K562 (cell line): ENCODE measurements around the gene DCUN1D3. TPM values are rescaled to one million over a fixed set of nuclear protein-coding genes. Genes with fewer than 3 reads are reported as not detected.
A peak's percentile ranks its signal among the peaks of the same experiment; 100 is the strongest.

Experiments used
- ARID1B ChIP-seq: fragments of 450-650 bp; IDR thresholded peaks from 2 replicates; pipeline ENCODE4 v1.6.1; 2016; ENCODE audit warnings: antibody characterized with exemption, mild to moderate bottlenecking, inconsistent platforms
- ATF4 ChIP-seq: fragments of 450-650 bp; formaldehyde crosslinking; IDR thresholded peaks from 2 replicates; pipeline ENCODE4 v1.4.0; 2022; ENCODE audit warnings: mild to moderate bottlenecking, moderate library complexity
- BRD4 ChIP-seq: fragments of 200-600 bp; sonication (generic); IDR thresholded peaks from 2 replicates; pipeline ENCODE4 v1.6.1; 2017; ENCODE audit warnings: inconsistent platforms
- CUX1 ChIP-seq: fragments of 200-800 bp; sonication (Bioruptor generic); IDR thresholded peaks from 2 replicates; pipeline ENCODE4 v1.6.1; 2016; ENCODE audit warnings: missing genetic modification characterization, missing compliant biosample characterization
- EP300 ChIP-seq: IDR thresholded peaks from 2 replicates; pipeline ENCODE4 v1.6.1; 2012; ENCODE audit warnings: low read length, improper control_type of control experiment
- HDAC3 ChIP-seq: fragments of 450-650 bp; IDR thresholded peaks from 2 replicates; pipeline ENCODE4 v1.6.1; 2018; ENCODE audit warnings: borderline replicate concordance, mild to moderate bottlenecking, moderate library complexity; ENCODE audit not compliant: partially characterized antibody
- HDAC8 ChIP-seq: fragments of 450-650 bp; IDR thresholded peaks from 2 replicates; pipeline ENCODE4 v1.6.1; 2016; ENCODE audit warnings: mild to moderate bottlenecking, missing genetic modification characterization, moderate library complexity, missing compliant biosample characterization
- NFIC ChIP-seq: fragments of 450-650 bp; IDR thresholded peaks from 2 replicates; pipeline ENCODE4 v1.6.1; 2017; ENCODE audit warnings: mild to moderate bottlenecking, inconsistent platforms
- ZC3H8 ChIP-seq: fragments of 450-650 bp; IDR thresholded peaks from 2 replicates; pipeline ENCODE4 v1.6.1; 2017
- ZNF512 ChIP-seq: IDR thresholded peaks from 2 replicates; pipeline ENCODE4 v1.6.1; 2016; ENCODE audit warnings: missing genetic modification characterization, missing compliant biosample characterization
- polyA plus RNA-seq, 8 experiments: library from polyadenylated mRNA; depleted of rRNA in 4 of 8; stranded (reverse) in 5 of 8; unstranded in 3 of 8; fragments of >200 nt; fragmentation: Nextera tagmentation in 2 of 8; fragmentation: Illumina TruSeq in 1 of 8; extraction: Ambion mirVana in 2 of 8; extraction: Trizol in 1 of 8; gene quantifications; 2 replicates each; pipeline versions ENCODE4 v1.2.1 to v1.2.3, GENCODE V29; 2011 to 2014; ENCODE audit warnings: inconsistent platforms in 1 of 8, missing spikeins in 1 of 8
- total RNA-seq, 7 experiments: library from RNA; depleted of rRNA in 6 of 7; stranded (reverse); fragments of >200 nt in 6 of 7; fragmentation: Illumina TruSeq in 2 of 7; extraction: Trizol in 2 of 7; gene quantifications; 2 replicates each; pipeline versions ENCODE4 v1.2.1 to v1.2.3, GENCODE V29; 2011 to 2021; ENCODE audit warnings: low replicate concordance in 1 of 7
- TF ChIP-seq, protein P1 (sequence below): fragments of 250-450 bp; sonication (Bioruptor Pico); IDR thresholded peaks from 2 replicates; pipeline ENCODE4 v1.5.0; 2021; ENCODE audit warnings: mild to moderate bottlenecking, moderate library complexity
- TF ChIP-seq, protein P2 (sequence below): fragments of 450-650 bp; IDR thresholded peaks from 2 replicates; pipeline ENCODE4 v1.7.0; 2016; ENCODE audit warnings: borderline replicate concordance

The DCUN1D3 gene
- total and polyA plus RNA-seq, 9 of the 15 experiments (the other 6 are each of a cell fraction or from before 2014, with no cell fraction given), result 1.0 to 4.7 (median 2.2) TPM

- peak; percentile 16; the same call in 1 of the 2 replicates for TF ChIP-seq CUX1 (CRISPR knock-in tag)
- no peak for TF ChIP-seq ZC3H8
- no peak for TF ChIP-seq ATF4 (CRISPR knock-in tag)
- TF ChIP-seq, protein P1, sequence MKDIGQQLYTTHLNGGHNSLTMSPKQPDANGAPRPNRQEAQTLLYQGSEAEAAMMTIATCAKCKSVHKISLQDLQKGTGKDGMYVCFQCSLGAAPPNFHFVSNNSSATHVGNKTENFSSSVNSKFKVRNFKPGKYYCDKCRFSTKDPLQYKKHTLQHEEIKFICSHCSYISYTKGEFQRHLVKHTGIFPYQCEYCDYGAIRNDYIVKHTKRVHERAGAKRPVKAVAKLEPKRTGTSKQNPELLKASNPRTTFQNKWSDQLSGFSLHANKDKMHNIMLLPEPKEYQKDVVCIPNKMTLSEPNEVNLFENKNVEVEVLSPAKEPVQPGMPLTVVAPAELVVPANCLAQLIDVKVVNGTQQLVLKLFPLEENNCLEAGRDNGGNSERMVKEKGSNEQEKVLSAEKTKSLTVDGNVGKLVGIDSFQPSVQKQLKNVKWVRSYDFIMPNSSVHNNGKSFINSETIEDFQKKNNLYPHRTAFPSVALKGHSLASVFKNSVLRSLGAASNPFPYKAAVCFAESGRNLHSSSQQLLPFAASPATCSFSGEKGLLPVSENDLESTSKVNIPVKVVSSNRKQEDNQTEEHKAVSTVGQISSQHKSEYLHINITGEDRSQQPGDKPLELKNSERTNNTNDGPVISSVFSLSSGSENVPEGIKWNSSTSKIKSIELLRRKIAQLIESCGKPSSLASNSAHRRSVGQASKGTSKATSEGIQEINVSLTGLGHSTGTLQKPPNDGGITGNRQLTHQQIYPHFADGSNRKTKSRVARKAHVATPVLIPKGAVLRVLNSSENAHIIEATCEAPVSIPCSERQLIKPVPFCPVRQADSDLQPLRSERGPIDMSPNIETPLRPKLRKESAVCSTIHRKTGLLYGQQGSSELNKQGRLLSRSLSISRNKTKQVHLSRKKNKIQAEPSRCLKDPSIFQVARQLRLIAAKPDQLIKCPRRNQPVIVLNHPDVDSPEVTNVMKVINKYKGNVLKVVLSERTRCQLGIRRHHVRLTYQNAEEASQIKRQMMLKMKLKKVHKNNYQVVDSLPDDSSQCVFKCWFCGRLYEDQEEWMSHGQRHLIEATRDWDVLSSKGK (CRISPR knock-in tag), result no peak
- peak; percentile 22; the same call in 1 of the 2 replicates for TF ChIP-seq EP300
- TF ChIP-seq, protein P2, sequence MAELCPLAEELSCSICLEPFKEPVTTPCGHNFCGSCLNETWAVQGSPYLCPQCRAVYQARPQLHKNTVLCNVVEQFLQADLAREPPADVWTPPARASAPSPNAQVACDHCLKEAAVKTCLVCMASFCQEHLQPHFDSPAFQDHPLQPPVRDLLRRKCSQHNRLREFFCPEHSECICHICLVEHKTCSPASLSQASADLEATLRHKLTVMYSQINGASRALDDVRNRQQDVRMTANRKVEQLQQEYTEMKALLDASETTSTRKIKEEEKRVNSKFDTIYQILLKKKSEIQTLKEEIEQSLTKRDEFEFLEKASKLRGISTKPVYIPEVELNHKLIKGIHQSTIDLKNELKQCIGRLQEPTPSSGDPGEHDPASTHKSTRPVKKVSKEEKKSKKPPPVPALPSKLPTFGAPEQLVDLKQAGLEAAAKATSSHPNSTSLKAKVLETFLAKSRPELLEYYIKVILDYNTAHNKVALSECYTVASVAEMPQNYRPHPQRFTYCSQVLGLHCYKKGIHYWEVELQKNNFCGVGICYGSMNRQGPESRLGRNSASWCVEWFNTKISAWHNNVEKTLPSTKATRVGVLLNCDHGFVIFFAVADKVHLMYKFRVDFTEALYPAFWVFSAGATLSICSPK, result no peak
- TF ChIP-seq BRD4, result no peak
- TF ChIP-seq ARID1B, result peak; percentile 78
- TF ChIP-seq ZNF512 (tag), result no peak
- no peak for TF ChIP-seq HDAC8 (tag)
- TF ChIP-seq NFIC, result peak; percentile 19; the same call in 1 of the 2 replicates
- TF ChIP-seq HDAC3, result peak; percentile 36
Measured at GRCh38 chr16:20946015-20946629, 46.0 kb upstream of the DCUN1D3 start (continued).
